HG03442 (cell line): ENCODE results near the gene ST6GAL1.
"Not testable (repeated sequence)": the region's sequence is repeated elsewhere in the genome, so short reads cannot be mapped to it uniquely, and the experiment has no call there.

Experiments
- ATAC-seq: cut with Tn5 transposase; IDR thresholded peaks from one replicate; pipeline ENCODE4 v1.9.1; 2021; ENCODE audit warnings: mild to moderate bottlenecking, moderate library complexity; ENCODE audit not compliant: unreplicated experiment

Gene ST6GAL1

GRCh38 chr3:187017511-187018230, 87.3 kb downstream of the ST6GAL1 start:
- ATAC-seq, result no peak

GRCh38 chr3:187019542-187020072, 89.3 kb downstream of the ST6GAL1 start:
- no peak for ATAC-seq

DNA sequence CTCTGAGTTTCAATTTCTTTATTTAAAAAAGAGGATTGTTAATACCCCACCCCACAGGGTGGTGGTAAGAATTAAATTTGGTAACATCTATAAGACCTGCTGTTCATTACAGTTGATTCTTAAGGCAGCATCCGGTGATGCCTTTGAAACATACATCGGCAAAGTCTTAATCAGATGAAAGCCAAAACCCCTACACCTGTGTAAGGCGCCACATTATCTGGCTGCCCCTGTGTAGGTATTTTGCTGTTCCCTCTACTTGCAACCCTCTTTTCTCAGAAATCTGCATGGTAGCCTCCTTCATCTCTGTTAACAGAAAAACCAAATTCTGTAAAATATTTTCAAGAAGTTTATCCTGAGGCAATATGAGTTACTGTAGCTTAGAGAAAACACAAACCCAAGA, 90.0 kb downstream of the ST6GAL1 start:
- no peak for ATAC-seq

DNA sequence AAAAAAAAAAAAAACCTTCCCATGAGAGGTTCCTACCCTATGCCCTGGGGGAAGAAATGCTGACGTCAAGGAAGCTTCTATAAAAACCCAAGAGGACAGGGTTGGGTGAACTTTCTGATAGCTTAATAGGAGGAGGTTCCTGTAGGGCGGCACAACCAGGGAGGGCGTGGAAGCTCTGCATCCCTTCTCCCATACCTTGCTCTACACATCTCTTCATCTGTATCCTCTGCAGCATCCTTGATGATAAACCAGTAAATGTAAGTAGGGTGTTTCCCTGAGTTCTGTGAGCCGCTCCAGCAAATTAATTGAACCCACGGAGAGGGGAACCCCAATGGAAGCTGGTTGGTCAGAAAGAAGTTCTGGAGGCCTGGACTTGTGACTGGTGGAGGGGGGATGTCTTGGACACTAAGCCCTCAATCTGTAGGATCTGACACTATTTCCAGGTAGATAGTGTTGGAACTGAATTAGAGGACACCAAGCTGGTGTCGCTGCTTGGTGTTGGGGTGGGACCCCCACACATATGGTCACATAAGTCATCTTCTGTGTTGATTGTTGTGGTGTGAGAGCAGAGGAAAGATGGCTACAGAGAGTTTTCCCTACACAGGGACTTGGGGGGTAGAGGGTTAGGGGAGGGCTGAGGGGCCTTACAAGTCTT, 91.5 kb downstream of the ST6GAL1 start:
- ATAC-seq, result peak; percentile 50

DNA sequence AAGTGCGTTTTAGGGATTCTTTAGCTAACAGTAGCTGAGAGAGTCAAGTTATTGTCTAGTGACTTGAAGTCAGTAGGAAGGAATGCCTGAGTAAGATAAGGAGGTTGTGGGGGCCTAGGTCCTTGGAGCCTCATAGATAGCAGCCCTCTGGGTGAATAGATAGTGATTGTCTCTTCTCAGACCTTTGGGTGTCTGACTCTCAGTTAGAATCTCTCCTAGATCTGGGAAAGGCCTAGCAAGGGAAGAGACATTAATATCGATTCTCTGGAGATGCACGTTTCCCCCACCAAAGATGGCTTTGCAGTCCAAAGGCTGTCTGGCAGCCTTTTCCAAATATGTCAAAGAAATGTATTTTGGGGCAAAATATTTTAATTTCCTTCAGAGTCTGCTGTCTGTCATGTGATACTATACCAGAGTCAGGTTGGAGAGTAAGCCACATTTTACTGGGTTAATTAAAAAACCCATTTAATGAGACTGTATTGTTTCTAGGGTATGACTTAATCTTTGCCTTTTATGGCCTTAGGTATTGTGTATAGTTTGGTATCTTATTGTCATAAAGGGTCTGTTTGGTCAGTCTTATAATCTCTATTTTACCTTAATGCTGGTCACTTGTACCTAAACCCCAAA, 92.2 kb downstream of the ST6GAL1 start:
- ATAC-seq, result no peak

DNA sequence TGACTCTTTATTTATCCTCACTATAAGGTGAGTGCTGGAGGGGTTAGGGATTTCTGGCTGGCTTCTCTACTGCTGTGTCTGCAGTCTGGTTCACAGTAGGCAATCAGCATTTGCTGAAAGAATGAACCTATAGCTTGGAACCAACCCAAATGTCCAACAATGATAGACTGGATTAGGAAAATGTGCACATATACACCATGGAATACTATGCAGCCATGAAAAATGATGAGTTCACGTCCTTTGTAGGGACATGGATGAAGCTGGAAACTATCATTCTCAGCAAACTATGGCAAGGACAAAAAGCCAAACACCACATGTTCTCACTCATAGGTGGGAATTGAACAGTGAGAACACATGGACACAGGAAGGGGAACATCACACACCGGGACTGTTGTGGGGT, 93.0 kb downstream of the ST6GAL1 start:
- not testable (repeated sequence) for ATAC-seq

DNA sequence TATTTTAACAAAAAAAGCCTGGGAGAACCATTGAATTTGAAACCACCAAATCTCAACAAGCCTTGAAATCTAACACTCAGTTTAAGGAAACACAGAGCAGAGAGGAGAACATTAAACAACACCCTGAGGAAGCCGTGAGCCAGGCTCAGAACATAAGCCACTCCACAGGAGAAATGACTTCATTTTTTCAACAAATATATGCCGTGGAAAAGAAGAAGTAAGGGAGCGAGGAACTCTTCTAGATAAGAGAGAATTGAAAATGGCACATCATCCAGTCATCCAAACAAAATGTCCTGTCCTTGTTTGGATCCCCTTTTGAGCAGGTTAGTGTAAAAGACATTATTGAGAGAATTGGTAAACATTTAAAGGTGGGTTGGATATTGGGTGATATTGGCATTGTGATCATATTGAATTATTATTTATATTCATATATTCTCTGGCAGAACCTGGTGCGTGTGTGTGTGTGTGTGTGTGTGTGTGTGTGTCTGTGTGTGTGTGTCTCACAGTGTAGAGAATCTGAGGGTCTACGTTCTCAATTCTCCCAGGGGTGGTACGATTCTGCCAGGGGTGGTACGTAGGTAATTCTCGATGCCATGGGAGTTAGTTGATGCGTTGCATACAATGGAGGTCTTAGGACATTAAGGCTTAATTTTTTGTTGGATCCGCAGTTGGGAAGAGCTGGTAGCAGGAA, 94.4 kb downstream of the ST6GAL1 start:
- ATAC-seq, result no peak

- peak; percentile 32 for ATAC-seq
These were observed 94.9 kb downstream of the ST6GAL1 start for GRCh38 chr3:187025254-187025655.

- peak; percentile 17 for ATAC-seq
These were observed 95.5 kb downstream of the ST6GAL1 start for GRCh38 chr3:187025656-187026316.

- no peak for ATAC-seq
These were observed 96.0 kb downstream of the ST6GAL1 start for GRCh38 chr3:187026317-187026670.

DNA sequence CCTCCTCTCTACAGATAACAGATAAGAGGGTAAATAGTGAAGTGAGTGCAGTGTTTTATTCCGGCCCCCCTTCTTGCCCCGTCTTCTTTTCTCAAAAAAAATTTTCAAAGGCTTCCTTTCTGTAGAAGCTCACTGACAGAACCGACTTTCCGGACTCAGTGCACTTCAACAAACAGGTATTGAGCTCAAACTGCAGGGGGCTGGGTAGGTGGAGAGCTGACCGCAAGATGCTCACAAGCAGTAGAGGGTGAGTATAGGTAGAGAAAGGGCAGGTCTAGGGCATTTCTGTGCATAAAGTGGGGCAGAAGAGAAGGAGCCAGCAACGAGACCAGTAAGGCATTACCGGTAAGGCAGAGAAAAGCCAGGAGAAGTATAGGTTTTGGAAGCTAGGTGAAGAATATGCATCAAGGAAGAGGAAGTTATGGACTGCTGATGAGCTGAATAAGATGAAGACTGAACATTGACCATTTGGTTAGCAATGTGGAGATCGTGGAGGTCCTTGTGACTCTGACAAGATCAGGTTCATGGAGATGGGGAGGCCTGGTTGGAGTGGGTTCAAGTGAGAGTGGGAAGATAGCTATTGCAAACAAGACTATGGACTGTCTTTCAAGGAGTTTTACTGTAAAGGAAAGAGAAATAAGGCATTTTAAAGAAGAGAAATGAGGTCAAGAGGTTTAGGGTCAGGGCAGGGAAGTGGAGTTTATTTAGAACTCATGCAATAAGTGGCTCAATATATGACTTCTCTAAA, 97.4 kb downstream of the ST6GAL1 start:
- ATAC-seq, result peak; percentile 24

- ATAC-seq, result no peak
These were observed 101.6 kb downstream of the ST6GAL1 start for GRCh38 chr3:187031934-187032333.

- ATAC-seq, result no peak
These were observed 106.1 kb downstream of the ST6GAL1 start for GRCh38 chr3:187036394-187036793.

- no peak for ATAC-seq
These were observed 108.9 kb downstream of the ST6GAL1 start for GRCh38 chr3:187039100-187039722.

- ATAC-seq, result no peak
These were observed 109.5 kb downstream of the ST6GAL1 start for GRCh38 chr3:187039723-187040414.

DNA sequence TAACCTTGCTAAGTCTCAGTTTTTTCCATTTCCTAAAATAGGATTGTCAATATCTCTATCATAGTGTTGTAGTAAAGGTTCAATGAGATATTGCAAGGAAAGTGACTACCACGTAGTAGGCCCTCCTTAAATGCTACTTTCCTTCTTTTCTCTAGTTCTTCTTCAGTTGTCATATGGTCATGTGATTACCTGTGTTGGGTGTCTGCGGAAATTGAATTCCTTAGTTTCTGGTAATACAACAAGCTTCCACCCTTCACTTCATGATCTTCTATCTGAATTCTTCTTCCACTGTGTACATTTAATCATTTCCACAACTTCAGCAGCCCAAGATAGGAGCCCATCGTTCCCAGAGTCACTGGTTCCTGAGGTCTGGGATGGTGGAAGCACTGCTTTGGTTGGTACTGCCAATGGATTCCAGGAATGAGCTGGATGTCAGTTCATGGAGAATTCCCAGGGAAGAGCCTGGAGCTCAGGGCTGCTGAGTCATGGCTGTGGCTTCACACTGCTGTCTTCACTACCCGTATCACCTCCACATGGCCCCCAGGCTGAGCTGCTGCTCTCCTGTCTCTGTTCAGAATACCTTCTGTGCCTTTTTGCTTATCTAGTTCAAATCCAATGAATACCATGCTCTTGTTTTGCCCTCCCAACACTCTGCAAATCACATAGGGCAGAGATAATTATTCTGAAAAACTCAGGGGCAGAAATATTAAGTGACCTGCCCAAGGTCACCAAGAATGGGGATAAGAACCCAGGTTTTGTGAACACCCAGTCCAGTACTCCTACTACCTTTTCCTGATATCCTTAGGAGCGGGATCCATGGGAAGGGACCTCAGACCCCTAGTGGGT, 110.4 kb downstream of the ST6GAL1 start:
- no peak for ATAC-seq

DNA sequence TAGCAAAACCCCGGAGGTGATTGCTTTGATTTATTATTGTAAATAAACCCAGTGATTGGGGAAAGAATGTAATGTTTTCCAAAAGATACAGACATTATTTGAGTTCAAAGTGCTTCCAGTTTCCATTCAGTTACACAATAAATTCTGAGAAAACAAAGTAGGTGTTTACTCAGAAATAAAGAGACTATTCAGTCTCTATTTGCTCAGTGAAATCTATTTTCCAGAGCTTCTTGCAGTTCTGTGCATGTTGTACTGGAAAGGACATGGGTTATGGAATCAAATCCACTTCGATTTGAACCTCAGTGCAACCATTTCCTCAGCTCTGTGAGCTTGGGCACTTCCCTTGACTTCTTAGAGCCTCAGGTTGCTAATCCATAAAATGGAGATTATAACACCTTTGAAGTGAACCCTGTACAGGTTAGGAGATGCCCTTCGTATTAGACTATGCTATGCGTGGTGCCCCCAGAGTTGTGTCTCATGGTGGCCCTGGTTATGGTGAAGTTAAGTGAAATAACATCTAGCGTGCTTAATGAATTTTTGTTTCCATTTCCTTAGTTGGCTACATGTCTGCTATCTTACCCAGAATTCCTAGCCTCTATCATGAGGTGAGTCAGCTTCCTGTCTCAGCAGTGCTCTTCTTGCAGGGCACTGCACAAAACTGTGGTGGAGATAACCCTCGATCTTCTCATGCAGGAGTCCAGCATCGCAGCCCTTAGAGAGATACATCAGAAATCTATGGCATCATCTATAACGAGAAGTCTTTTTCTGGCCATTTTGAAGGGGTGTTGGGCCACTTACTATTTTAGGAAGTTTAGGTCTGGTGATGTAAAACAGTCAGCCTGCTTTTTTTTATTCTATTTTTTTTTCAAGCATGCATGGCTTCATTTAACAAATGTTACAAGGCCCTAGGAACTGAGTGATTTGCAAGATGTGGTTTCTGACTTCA, 111.3 kb downstream of the ST6GAL1 start:
- ATAC-seq, result peak; percentile 60
